ENCODE measurements around the gene PEX14. TPM values are rescaled to one million over a fixed set of nuclear protein-coding genes. Genes with fewer than 3 reads are reported as not detected.

The PEX14 gene
- total RNA-seq, 1 donor from 2014 or later, result 31.4 TPM

DNA sequence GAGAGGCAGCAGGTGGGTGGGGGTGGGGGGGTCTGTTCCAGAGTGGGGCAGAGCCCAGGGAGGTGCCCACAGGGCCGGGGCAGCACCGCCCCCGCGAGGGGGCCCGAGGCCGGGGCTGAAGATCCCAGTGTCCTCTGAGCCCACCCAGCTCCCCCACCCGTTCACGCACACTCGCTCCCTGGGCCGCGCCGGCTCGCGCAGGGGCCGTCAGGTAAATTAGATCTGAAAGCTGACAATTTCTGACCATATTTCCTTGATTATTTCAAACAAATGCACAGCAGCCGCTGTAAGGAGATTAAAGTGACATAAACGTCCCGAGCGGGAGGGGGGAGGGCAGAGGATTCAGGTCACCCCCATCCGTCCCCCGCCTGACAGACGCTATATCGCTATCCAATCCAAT, 203.7 kb downstream of the PEX14 start:
- Mint-ChIP-seq H3K4me1 (peaks cover 60% of the 10 kb centered on the region), H3K27ac (no peak overlapping the region), H3K9me3 (no peaks in the 10 kb centered on the region), H3K36me3 (no peaks in the 10 kb centered on the region), H3K4me3 (no peak overlapping the region), H3K27me3 (ENCODE audit: low read depth) (no peaks in the 10 kb centered on the region)
- TF ChIP-seq, protein P1, sequence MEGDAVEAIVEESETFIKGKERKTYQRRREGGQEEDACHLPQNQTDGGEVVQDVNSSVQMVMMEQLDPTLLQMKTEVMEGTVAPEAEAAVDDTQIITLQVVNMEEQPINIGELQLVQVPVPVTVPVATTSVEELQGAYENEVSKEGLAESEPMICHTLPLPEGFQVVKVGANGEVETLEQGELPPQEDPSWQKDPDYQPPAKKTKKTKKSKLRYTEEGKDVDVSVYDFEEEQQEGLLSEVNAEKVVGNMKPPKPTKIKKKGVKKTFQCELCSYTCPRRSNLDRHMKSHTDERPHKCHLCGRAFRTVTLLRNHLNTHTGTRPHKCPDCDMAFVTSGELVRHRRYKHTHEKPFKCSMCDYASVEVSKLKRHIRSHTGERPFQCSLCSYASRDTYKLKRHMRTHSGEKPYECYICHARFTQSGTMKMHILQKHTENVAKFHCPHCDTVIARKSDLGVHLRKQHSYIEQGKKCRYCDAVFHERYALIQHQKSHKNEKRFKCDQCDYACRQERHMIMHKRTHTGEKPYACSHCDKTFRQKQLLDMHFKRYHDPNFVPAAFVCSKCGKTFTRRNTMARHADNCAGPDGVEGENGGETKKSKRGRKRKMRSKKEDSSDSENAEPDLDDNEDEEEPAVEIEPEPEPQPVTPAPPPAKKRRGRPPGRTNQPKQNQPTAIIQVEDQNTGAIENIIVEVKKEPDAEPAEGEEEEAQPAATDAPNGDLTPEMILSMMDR (IDR thresholded peaks at IDR 0.05; ENCODE audit: unreplicated experiment), result no peak
- DNase-seq (ENCODE audit: low spot score in 2 of 2, unreplicated experiment in 2 of 2), result no peak

DNA sequence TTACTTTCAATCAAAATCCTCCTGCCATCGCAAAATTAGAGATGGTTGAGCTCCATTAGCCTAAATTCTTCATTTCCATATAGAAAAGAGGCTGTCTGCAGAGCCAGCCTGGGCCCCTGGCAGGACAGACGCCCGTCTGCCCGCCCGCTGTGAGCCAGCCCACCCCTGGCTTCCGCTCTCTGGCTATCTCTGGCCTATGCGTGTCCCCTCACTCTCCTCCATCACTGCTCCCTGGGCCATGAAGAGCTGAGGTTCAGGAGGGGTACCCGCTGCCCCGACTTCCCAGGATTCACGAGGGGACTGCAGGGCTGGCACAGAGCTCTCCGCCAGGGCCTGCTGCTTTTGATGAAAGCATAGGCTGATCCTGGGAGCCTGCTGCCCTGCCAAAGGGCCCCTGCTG, 204.1 kb downstream of the PEX14 start:
- Mint-ChIP-seq H3K4me1 (peaks cover 63% of the 10 kb centered on the region), H3K4me3 (no peak overlapping the region), H3K36me3 (no peaks in the 10 kb centered on the region), H3K27ac (no peak overlapping the region), H3K9me3 (no peaks in the 10 kb centered on the region), H3K27me3 (ENCODE audit: low read depth) (no peaks in the 10 kb centered on the region)
- no peak for DNase-seq (ENCODE audit: low spot score in 2 of 2, unreplicated experiment in 2 of 2)
- TF ChIP-seq, protein P1 (IDR thresholded peaks at IDR 0.05; ENCODE audit: unreplicated experiment), result no peak

DNA sequence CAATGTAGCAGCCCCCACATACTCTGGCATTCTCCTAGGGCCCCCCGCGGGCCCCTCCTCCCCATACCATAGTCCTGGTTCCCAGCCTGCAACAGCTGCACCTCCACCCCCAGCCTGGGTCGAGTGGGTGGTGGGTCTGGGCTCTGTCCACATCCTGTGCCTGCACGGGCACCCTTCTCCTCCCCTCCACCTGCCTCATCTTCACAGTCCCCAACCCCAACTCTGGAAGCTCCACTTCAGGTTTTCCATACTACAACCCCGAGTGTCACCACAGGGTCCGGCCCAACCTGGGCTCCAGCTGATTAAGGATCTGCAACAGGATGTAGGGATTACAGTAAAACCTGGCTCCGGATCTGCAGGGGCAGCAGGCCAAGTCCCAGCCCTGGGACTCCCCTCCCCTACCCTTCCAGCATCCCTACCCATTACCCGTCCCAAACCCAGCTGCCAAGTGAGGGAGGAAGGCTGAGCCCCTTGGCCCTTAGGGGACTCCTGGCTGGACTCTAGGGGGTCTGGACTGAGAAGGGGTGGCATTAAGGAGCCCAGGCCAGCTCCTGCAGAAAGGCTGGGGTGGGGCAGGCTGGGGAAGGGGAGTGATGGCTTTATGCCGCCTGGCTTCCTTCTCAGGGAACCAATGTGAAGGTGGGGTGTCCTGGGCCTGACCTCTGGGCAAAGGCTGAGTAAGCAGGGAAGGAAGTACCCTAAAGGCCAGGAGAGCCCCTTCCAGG, 204.9 kb downstream of the PEX14 start:
- Mint-ChIP-seq H3K27ac (no peak overlapping the region), H3K9me3 (no peaks in the 10 kb centered on the region), H3K4me1 (peaks cover 63% of the 10 kb centered on the region), H3K36me3 (no peaks in the 10 kb centered on the region), H3K4me3 (no peak overlapping the region), H3K27me3 (ENCODE audit: low read depth) (no peaks in the 10 kb centered on the region)
- TF ChIP-seq, protein P1 (IDR thresholded peaks at IDR 0.05; ENCODE audit: unreplicated experiment), result no peak
- peak in 1 of 2 experiments; percentile 68 for DNase-seq (ENCODE audit: low spot score in 2 of 2, unreplicated experiment in 2 of 2)

Other genes with a start within 250 kb of the PEX14 start
- gene PGD, start 75.9 kb upstream of the PEX14 start, total RNA-seq, result 167 to 169 TPM (median 168 TPM) in 3 replicates
- 11.8 to 12.4 TPM (median 12.1 TPM) in 3 replicates for gene CENPS, start 44.5 kb upstream of the PEX14 start, total RNA-seq
- gene CORT, start 24.9 kb upstream of the PEX14 start, total RNA-seq, result 0.70 to 0.89 TPM (median 0.83 TPM) in 3 replicates
- 51.4 to 54.8 TPM (median 53.0 TPM) in 3 replicates for gene DFFA, start 2.4 kb upstream of the PEX14 start, total RNA-seq

All from mesothelial cell of epicardium (in vitro differentiated cells).